HG02798 (cell line): ENCODE results near the gene WBP1L.
"Not testable (repeated sequence)": the region's sequence is repeated elsewhere in the genome, so short reads cannot be mapped to it uniquely, and the experiment has no call there.

ENCODE experiments used
- ATAC-seq: cut with Tn5 transposase; IDR thresholded peaks from one replicate; pipeline ENCODE4 v1.9.1; 2021; ENCODE audit warnings: mild to moderate bottlenecking; ENCODE audit not compliant: unreplicated experiment, poor library complexity

WBP1L gene

GRCh38 chr10:102831322-102832071 is 87.7 kb downstream of the WBP1L start:
- ATAC-seq, result no peak

- no peak for ATAC-seq
These were observed 88.5 kb downstream of the WBP1L start for GRCh38 chr10:102832248-102832647.

- no peak for ATAC-seq
These were observed 89.2 kb downstream of the WBP1L start for GRCh38 chr10:102832987-102833386.

GRCh38 chr10:102834143-102834542 is 90.4 kb downstream of the WBP1L start:
- no peak for ATAC-seq

GRCh38 chr10:102835007-102835482 is 91.3 kb downstream of the WBP1L start:
- ATAC-seq, result peak; percentile 54

- no peak for ATAC-seq
These were observed 93.5 kb downstream of the WBP1L start, which contains the start of gene CYP17A1 for GRCh38 chr10:102837230-102837721. TSS of gene CYP17A1 (minus strand) at chr10:102837413. CDS start at chr10:102837361, 52 bp downstream.

- ATAC-seq, result not testable (repeated sequence)
These were observed 94.7 kb downstream of the WBP1L start for GRCh38 chr10:102838276-102838927.

GRCh38 chr10:102841827-102842345 is 98.1 kb downstream of the WBP1L start:
- ATAC-seq, result no peak

GRCh38 chr10:102843139-102843538 is 99.4 kb downstream of the WBP1L start:
- not testable (repeated sequence) for ATAC-seq

GRCh38 chr10:102844190-102844776 is 100.5 kb downstream of the WBP1L start:
- ATAC-seq, result not testable (repeated sequence)

- no peak for ATAC-seq
These were observed 101.7 kb downstream of the WBP1L start for GRCh38 chr10:102845352-102845902.

GRCh38 chr10:102850025-102850518 is 106.3 kb downstream of the WBP1L start:
- ATAC-seq, result no peak

GRCh38 chr10:102853237-102853636 is 109.5 kb downstream of the WBP1L start:
- not testable (repeated sequence) for ATAC-seq

GRCh38 chr10:102855731-102856436 is 112.1 kb downstream of the WBP1L start:
- not testable (repeated sequence) for ATAC-seq

- no peak for ATAC-seq
These were observed 113.1 kb downstream of the WBP1L start for GRCh38 chr10:102856758-102857424.

- no peak for ATAC-seq
These were observed 116.2 kb downstream of the WBP1L start for GRCh38 chr10:102859911-102860310.

- no peak for ATAC-seq
These were observed 119.9 kb downstream of the WBP1L start for GRCh38 chr10:102863660-102864059.

GRCh38 chr10:102865620-102866019 is 121.9 kb downstream of the WBP1L start:
- ATAC-seq, result no peak
